ENCODE results near the gene VAX1. TPM values are rescaled to one million over a fixed set of nuclear protein-coding genes. Genes with fewer than 3 reads are reported as not detected.

VAX1 gene
- total and polyA plus RNA-seq, 8 donors = not detected

GRCh38 chr10:117174439-117175214 is 36.6 kb upstream of the VAX1 start:
- peaks cover 0 to 73% (median 37%) of the 10 kb centered on the region in 3 donors for H3K27me3 ChIP-seq
- no peak overlapping the region for H3K27ac ChIP-seq
- no peaks in the 10 kb centered on the region for H3K9me3 ChIP-seq
- TF ChIP-seq, protein P1, sequence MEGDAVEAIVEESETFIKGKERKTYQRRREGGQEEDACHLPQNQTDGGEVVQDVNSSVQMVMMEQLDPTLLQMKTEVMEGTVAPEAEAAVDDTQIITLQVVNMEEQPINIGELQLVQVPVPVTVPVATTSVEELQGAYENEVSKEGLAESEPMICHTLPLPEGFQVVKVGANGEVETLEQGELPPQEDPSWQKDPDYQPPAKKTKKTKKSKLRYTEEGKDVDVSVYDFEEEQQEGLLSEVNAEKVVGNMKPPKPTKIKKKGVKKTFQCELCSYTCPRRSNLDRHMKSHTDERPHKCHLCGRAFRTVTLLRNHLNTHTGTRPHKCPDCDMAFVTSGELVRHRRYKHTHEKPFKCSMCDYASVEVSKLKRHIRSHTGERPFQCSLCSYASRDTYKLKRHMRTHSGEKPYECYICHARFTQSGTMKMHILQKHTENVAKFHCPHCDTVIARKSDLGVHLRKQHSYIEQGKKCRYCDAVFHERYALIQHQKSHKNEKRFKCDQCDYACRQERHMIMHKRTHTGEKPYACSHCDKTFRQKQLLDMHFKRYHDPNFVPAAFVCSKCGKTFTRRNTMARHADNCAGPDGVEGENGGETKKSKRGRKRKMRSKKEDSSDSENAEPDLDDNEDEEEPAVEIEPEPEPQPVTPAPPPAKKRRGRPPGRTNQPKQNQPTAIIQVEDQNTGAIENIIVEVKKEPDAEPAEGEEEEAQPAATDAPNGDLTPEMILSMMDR (IDR thresholded peaks at IDR 0.05) = peak in 5 of 7 experiments; percentile 70 to 89 (median 79)
- no peak for TF ChIP-seq POLR2A (IDR thresholded peaks at IDR 0.05)
- peak; percentile 81 to 93 for DNase-seq
- H3K4me3 ChIP-seq = peak overlapping the region; percentile 38 to 68 (median 51)
- intact Hi-C loops (cut with DNase I; ENCODE audit: low total_unique reads) = loop anchor here (5.0 kb wide), 1 partner anchor 492 kb away; no protein-coding TSS in a partner anchor
- no peaks in the 10 kb centered on the region for H3K36me3 ChIP-seq
- H3K4me1 ChIP-seq = peaks cover 8 to 17% (median 13%) of the 10 kb centered on the region in 4 donors
- 7 to 8% (median 7%) methylated on average over 16 of the region's 16 CpGs for WGBS, 5 donors

GRCh38 chr10:117170244-117170643 is 32.2 kb upstream of the VAX1 start:
- intact Hi-C loops (cut with DNase I; ENCODE audit: low total_unique reads) = loop anchor here (5.0 kb wide), 1 partner anchor 488 kb away; no protein-coding TSS in a partner anchor
- H3K27me3 ChIP-seq = peaks cover 8 to 94% (median 76%) of the 10 kb centered on the region in 3 donors
- no peaks in the 10 kb centered on the region for H3K36me3 ChIP-seq
- no peak overlapping the region for H3K27ac ChIP-seq
- H3K4me1 ChIP-seq = peaks cover 11 to 41% (median 35%) of the 10 kb centered on the region in 4 donors
- no peaks in the 10 kb centered on the region for H3K9me3 ChIP-seq
- DNase-seq = no peak
- 8 to 20% (median 12%) methylated on average over 6 of the region's 6 CpGs for WGBS, 5 donors
- H3K4me3 ChIP-seq = no peak overlapping the region
- TF ChIP-seq POLR2A (IDR thresholded peaks at IDR 0.05) = no peak
- no peak for TF ChIP-seq EP300 (IDR thresholded peaks at IDR 0.05)
- TF ChIP-seq, protein P1 (IDR thresholded peaks at IDR 0.05) = no peak
- TF ChIP-seq POLR2AphosphoS5 (IDR thresholded peaks at IDR 0.05) = no peak

DNA sequence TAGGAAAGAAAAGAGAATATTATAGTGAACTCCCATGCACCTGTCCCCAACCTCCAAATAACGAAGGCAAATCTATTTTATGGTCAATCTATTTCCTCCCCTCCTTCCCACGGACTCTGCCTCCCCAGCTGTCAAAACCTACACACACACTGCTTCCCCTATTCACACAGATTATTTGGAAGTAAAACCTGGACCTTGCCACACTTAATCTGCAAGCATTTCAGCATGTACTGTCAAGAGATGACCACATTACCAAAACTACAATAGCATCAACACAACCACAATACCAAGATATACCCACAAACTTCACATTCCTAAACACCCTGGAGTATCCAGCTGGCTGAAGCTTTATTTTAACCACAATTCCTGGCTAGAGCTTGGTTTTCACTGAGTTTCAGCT is 31.4 kb upstream of the VAX1 start:
- Histone ChIP-seq H3K27ac (no peak overlapping the region), H3K36me3 (no peaks in the 10 kb centered on the region), H3K9me3 (no peaks in the 10 kb centered on the region), H3K4me3 (no peak overlapping the region), H3K4me1 (peaks cover 10 to 40% (median 34%) of the 10 kb centered on the region in 4 donors), H3K27me3 (peaks cover 8 to 100% (median 84%) of the 10 kb centered on the region in 3 donors)
- DNase-seq = no peak
- 16 to 34% (median 18%) methylated on average over 2 of the region's 2 CpGs for WGBS, 5 donors
- TF ChIP-seq, protein P1 (IDR thresholded peaks at IDR 0.05) = no peak
- TF ChIP-seq POLR2A (IDR thresholded peaks at IDR 0.05) (no peak), POLR2AphosphoS5 (IDR thresholded peaks at IDR 0.05) (no peak), EP300 (IDR thresholded peaks at IDR 0.05) (no peak)
- intact Hi-C loops (cut with DNase I; ENCODE audit: low total_unique reads) = no loop called here

DNA sequence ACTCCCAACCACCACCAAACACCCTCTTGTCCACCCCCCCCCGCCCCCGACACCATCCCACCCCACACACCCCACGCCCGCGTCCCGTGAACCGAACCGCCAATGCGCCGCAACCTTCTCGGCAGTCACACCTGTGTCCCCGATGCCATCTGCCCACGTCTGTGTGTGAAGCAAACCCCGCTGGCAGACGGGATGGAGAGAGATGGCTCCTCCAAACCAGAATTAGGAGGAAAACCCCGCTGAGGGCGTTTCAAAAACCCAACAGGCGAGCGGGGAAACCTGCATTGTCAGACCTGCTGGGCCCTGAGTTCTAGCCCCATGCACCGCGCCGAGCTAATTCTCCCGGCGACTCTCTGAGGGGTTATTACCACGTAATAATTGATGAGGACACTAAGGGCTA is 30.7 kb upstream of the VAX1 start:
- Histone ChIP-seq H3K36me3 (no peaks in the 10 kb centered on the region), H3K27ac (no peak overlapping the region), H3K9me3 (no peaks in the 10 kb centered on the region), H3K27me3 (peaks cover 10 to 100% (median 88%) of the 10 kb centered on the region in 3 donors), H3K4me3 (no peak overlapping the region), H3K4me1 (peaks cover 11 to 41% (median 35%) of the 10 kb centered on the region in 4 donors)
- WGBS, 5 donors = 5 to 9% (median 7%) methylated on average over 21 to 25 of the region's 25 CpGs
- intact Hi-C loops (cut with DNase I; ENCODE audit: low total_unique reads) = no loop called here
- no peak for DNase-seq
- no peak for TF ChIP-seq POLR2A (IDR thresholded peaks at IDR 0.05)
- TF ChIP-seq, protein P1 (IDR thresholded peaks at IDR 0.05) = no peak
- TF ChIP-seq POLR2AphosphoS5 (IDR thresholded peaks at IDR 0.05) = no peak
- no peak for TF ChIP-seq EP300 (IDR thresholded peaks at IDR 0.05)
